Frontal cortex (tissue), 4 donors: ENCODE results near the gene UNC119. TPM values are rescaled to one million over a fixed set of nuclear protein-coding genes. Genes with fewer than 3 reads are reported as not detected.
"Not testable (repeated sequence)": the region's sequence is repeated elsewhere in the genome, so short reads cannot be mapped to it uniquely, and the experiment has no call there.

Experiments
- DNase-seq, 2 donors: peaks; one replicate each; pipeline ENCODE4 v3.0.0; 2012; ENCODE audit warnings: low spot score in 2 of 2
- FAIRE-seq: peaks from 2 replicates; lab custom pipeline; 2012; peaks lifted over from hg19 to GRCh38; lab: Jason Lieb, UNC
- total RNA-seq: library from RNA; depleted of rRNA; stranded (reverse); fragments of >200 nt; gene quantifications from one replicate; pipeline ENCODE4 v1.2.3, GENCODE V29; 2014
- donor health status: control.
- donor health status: control.
- donor health status: control.

Gene UNC119
- 32.6 TPM for total RNA-seq

DNA sequence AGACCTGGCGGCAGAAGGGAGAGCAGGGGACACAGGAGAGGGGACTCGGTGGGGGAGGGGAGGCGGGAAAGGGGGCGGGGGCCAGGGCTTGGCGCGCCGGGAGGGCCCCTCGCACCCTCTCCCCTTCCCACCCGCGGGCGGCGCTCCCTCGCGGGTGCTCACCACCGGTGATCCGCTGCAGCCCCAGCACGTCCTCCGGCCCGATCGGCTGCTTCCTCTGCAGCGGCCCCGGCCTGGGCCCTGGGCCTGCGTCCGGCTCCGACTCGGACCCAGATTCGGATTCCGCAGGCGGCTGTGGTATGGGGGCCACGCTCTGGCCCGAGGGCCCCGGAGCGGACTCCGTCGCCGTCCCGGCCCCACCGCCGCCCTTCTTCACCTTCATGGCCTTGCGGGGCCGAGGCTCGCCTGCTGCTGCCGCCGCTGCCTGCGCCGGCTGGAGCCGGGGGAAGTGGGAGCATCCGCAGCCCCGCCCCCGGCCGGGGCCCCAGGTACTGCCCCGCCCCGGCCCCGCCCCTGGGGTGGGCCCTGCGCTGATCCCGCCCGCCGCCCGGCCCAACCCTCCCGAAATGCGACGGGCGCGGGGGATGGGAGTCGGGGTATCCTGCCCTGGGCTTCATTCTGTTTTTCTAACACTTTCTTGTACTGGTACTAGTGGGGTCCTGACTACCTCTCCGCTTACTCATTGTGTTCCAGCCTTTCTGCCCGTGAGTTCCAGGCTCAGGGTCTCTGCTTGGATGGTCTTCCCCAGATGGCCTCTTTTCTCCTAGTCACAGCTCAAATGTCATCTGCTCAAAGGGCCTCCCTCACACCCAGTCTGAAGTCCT is at the start of gene UNC119:
UNC119 (minus strand) TSS at position 449 of the 824 bp plus-strand sequence; CDS start at position 382, 67 bp downstream.
- DNase-seq = peak; percentile 81 to 92
- no peak for FAIRE-seq

DNA sequence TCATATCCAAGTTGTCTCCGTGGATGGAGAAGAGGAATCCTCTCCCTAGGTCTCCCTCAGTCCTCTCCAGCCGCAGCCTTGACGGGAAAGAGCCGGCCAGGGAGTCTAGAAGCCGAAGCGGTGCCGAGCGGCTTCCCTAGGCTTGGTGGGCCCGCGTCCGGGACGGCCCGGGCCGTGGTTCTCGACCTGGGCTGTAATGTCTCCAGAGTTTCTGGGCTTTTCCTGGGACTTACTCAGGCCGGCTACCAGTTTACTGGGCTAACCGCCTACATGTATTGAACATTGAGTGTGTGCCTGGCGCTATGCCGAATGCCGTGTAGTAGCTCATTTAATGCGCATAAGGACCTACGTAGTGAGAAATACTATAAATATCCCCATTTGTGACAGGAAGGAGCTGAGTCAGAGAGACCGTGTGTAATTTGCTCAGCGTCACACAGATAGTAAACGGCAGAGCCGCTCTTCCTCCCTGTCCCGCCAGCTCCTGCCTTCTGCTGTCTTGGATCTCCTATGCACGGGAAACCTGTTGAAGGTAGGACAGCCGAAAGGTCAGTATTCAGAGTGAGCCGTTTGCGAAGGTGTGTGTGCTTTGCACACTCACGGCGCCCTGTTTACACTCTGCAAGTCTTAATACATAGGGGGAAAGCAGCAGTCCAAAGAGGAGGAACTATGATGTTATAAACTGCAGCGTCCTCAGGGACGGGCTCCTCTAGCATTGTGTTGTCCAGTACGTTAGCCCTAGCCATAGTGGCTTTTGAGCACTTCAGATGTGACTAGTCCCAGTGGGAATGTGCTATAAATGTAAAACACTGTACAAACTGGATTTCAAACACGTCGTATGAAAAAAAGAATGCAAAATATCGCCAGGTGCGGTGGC is 47.1 kb upstream of the UNC119 start:
- FAIRE-seq = no peak
- peak; percentile 47 to 74 for DNase-seq

GRCh38 chr17:28598799-28599310 is 46.4 kb upstream of the UNC119 start, which contains the start of gene SPAG5:
Gene SPAG5, minus strand, starts transcription at chr17:28599025. Its CDS starts 79 bp downstream, at chr17:28598946.
- DNase-seq = peak; percentile 83 to 97
- no peak for FAIRE-seq

GRCh38 chr17:28598389-28598788 is 46.0 kb upstream of the UNC119 start:
- DNase-seq = no peak
- FAIRE-seq = no peak

DNA sequence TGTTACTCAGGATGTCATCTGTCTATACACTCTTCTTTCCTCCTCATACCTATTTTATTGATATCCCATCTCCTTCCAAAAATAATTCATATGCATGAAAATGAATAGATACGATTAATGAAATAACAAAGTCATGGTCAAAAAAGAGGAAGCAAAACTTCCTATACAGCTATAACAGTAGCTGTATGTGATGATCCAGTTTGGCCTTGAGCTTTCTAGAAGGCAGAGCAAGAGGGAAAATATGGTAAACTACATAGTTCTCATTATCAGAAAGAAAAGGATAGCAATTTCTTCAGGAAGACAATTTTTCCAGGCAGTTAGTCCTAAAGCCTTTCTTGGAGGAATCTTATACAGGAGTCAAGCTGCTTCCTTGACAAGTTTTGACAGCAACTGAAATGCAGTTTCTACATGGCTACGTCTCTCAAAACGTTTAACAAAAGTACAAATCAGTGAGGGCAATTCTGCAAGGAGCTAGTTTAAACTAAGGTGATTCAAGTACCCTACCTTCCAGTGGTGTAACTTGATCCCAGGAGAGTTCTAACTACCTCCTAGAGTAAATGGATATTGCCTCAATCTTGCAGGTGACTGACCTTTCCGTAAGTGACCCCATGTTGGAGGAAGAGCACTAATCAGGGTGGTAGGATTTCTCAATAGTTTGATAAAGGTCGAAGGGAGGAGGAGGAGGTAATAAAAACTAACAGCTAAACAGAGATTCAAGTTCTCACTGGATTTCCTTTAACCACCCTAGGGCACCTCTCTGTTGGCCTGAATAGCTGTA is 45.4 kb upstream of the UNC119 start:
- FAIRE-seq = no peak
- DNase-seq = no peak

- DNase-seq (no peak), FAIRE-seq (no peak)
Measured at GRCh38 chr17:28592260-28592659, 39.8 kb upstream of the UNC119 start.

- FAIRE-seq (no peak), DNase-seq (no peak)
Measured at GRCh38 chr17:28585851-28586250, 33.4 kb upstream of the UNC119 start.

GRCh38 chr17:28584434-28584833 is 32.0 kb upstream of the UNC119 start:
- FAIRE-seq (no peak), DNase-seq (no peak)

DNA sequence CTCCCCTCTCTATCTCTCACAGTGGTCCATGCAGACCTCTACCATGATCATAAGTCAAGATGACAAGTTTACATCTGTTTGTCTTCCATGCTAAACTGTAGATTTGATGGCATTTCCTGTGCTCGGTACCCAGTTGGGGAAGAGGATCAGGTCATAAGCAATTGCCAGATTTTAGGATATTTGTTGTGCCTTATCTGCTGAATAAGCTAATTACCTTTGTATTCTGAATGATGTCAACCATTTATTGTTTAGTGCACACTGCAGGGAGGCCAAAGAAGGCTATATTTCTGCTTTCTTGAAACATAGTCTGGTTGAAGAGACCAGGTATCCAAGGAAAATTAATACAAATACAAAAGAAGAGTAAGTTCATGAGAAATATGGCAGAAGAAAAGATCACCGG is 30.1 kb upstream of the UNC119 start:
- FAIRE-seq (no peak), DNase-seq (no peak)

- no peak for DNase-seq
- no peak for FAIRE-seq
Measured at GRCh38 chr17:28580959-28581358, 28.5 kb upstream of the UNC119 start.

DNA sequence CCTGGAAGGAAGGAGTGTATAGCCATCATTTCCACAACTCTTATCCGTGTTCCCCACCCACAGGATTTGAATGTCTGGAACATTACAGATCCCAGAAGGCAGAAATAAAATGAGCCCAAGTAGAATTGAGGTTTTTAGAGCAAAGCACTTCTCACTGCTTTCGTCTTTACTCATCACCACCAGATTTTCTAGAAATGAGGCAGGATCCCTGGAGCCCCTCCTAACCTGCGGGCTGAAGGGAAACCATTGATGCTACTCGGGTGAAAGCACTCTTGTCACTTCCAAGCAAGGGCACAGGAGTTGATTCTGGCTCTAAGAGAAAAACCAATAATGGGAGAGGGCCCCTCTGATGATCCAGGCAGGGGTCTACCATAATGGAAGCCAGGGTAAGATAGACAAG is 27.1 kb upstream of the UNC119 start:
- FAIRE-seq (no peak), DNase-seq (no peak)

DNA sequence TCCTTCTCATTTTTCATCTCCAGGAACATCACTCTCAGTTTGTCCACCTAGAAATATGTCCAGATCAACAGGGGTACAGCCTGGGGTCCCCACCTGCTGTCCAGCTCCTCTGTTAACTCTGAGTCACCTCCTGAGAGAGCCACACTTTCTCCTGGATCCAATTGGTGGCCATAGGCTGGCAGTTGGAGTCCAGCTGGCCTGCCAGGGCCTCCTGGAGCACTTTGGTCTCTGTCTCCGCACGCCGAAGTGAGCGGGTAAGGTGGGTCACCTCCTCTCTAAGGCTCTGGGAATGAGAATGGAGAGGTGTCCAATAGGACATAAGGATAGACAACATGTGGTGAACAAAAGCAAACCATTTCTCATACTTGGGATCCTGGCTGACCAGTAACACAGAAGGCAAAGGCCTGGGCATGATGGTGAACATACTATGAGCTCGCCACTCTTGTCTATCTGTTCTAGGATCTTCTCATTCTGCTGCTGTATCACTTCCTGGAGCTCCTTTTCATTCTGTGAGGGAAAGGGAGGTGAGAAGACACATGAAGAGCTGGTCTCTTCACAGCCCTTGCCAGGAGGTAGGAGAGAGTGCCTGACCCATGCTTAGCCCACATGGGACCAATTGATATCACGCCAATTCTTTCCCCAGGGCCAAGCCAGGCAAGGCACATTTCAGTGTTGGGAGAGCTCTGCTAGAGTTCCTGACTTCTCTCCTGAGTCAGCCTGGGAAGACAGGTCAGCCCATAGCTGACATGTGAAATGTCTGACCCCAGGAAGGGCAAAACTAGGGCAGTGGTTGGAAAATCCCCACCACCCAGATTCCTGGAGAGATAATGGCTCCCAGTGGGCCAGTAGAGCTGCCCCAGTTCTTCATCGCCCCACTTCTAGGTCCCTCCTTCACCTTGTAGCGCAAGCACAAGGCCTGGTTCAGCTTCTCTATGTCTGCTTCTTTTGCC is 26.1 kb upstream of the UNC119 start:
- DNase-seq (no peak), FAIRE-seq (no peak)

DNA sequence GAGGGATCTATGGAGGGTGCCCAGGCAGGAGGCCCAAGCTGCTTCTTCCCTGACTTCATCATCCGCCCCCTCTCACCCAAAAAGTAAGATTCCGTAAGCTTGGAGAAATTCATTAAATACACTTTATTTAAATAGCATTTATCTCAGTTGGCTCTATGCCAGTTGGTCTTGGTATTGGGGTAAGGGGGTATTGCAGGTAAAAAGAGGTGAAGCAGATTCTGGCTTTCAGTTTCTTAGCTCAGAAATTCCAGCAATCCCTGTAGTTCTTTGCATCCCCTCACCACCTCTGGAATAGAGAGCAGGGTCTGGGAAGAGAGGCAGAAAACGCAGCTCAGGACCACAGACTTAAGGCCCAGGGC is 25.0 kb upstream of the UNC119 start:
- FAIRE-seq (no peak), DNase-seq (no peak)

DNA sequence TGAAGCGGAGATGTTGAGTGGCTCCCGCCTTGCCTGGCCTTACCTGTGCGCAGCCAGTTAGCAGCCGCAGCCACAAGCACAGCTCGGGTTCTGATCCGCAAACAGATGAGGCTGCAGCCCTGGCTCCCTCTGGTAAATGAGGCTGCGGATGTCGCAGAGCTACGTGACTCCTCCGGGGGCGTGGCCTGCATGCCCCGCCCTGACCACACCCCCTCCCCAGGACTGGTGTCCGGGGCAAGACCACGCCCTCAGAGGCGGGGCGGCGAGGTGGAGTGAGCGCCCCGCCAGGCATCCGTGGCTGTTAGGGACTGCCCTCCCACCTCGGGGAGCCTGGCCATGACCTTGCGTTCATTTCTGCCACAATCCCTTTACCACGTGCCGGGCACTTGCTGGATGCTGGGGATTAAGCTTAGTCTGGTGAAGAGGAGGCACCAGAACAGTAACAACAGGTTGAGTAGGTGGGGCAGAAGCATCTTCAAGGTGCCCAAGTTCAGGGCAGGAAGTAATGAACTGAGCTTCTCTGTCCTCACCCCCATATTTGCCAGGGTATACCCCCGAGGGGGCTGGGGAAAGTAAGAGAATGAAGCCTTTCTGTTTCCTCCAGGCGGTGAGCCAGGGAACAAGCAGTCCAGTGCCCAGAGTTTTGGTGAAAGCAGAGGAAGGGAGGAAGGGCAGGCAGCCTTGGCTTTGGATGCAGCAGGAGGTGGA is 24.5 kb upstream of the UNC119 start, which contains the start of gene ALDOC:
ALDOC (minus strand) TSS at position 138 of the 708 bp plus-strand sequence. CDS start 1,363 bp downstream, outside the sequence.
- FAIRE-seq (no peak), DNase-seq (peak; percentile 84 to 98)

- DNase-seq, FAIRE-seq: not testable (repeated sequence)
Measured at GRCh38 chr17:28576016-28576415, 23.6 kb upstream of the UNC119 start.

GRCh38 chr17:28575126-28575795 is 22.8 kb upstream of the UNC119 start:
- FAIRE-seq (no peak), DNase-seq (no peak)

DNA sequence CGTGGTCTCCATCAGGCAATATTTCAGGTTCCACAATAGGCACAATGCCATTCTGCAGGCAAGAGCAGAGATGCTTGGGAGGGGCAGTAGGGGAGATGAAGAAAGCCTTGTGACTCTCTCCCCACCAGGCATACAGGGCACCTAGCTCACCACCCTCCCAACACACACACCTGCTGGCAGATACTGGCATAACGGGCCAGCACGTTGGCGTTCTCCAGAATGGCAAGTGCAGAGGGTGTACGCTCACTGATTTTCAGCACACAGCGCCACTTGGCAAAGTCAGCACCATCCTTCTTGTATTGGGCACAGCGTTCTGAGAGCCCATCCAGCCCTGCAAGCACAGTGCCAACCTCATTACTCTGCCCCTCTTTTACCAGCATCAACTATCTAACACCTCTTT is 22.1 kb upstream of the UNC119 start:
- FAIRE-seq (no peak), DNase-seq (no peak)
